WTC11 (cell line): Measurements from ENCODE around the gene DLX1.

ENCODE experiments used
- CBFB ChIP-seq: sonication (generic); formaldehyde crosslinking; IDR thresholded peaks from 2 replicates; pipeline ENCODE4 v1.8.1; 2022; ENCODE audit warnings: mild to moderate bottlenecking, low read depth, missing genetic modification reagents
- E2F5 ChIP-seq: sonication (generic); formaldehyde crosslinking; IDR thresholded peaks from 2 replicates; pipeline ENCODE4 v1.8.1; 2022; ENCODE audit warnings: mild to moderate bottlenecking, moderate library complexity, missing genetic modification reagents
- FOXJ3 ChIP-seq: sonication (generic); formaldehyde crosslinking; IDR thresholded peaks from 2 replicates; pipeline ENCODE4 v1.9.0; 2021; ENCODE audit warnings: missing genetic modification reagents, mild to moderate bottlenecking, borderline replicate concordance
- MAX ChIP-seq: sonication (generic); formaldehyde crosslinking; IDR thresholded peaks from 2 replicates; pipeline ENCODE4 v1.8.0; 2022; ENCODE audit warnings: mild to moderate bottlenecking, missing genetic modification reagents
- SMAD3 ChIP-seq: sonication (generic); formaldehyde crosslinking; IDR thresholded peaks from 2 replicates; pipeline ENCODE4 v1.8.0; 2022; ENCODE audit warnings: missing genetic modification reagents, mild to moderate bottlenecking, borderline replicate concordance
- TF ChIP-seq, protein P1 (sequence below): fragments of 200-600 bp; IDR thresholded peaks from 2 replicates; pipeline ENCODE4 v1.8.0; 2022; ENCODE audit warnings: antibody characterized with exemption
- TF ChIP-seq, protein P2 (sequence below): sonication (generic); formaldehyde crosslinking; IDR thresholded peaks from 2 replicates; pipeline ENCODE4 v1.8.0; 2022; ENCODE audit warnings: mild to moderate bottlenecking, missing genetic modification reagents
- TF ChIP-seq, protein P3 (sequence below): fragments of 250-450 bp; sonication (Bioruptor Pico); IDR thresholded peaks from 2 replicates; pipeline ENCODE4 v1.9.0; 2021; ENCODE audit warnings: mild to moderate bottlenecking

GRCh38 chr2:172094294-172095145, 9.2 kb downstream of the DLX1 start:
- TF ChIP-seq E2F5 (CRISPR knock-in tag), result no peak
- TF ChIP-seq, protein P1, sequence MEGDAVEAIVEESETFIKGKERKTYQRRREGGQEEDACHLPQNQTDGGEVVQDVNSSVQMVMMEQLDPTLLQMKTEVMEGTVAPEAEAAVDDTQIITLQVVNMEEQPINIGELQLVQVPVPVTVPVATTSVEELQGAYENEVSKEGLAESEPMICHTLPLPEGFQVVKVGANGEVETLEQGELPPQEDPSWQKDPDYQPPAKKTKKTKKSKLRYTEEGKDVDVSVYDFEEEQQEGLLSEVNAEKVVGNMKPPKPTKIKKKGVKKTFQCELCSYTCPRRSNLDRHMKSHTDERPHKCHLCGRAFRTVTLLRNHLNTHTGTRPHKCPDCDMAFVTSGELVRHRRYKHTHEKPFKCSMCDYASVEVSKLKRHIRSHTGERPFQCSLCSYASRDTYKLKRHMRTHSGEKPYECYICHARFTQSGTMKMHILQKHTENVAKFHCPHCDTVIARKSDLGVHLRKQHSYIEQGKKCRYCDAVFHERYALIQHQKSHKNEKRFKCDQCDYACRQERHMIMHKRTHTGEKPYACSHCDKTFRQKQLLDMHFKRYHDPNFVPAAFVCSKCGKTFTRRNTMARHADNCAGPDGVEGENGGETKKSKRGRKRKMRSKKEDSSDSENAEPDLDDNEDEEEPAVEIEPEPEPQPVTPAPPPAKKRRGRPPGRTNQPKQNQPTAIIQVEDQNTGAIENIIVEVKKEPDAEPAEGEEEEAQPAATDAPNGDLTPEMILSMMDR, result no peak
- no peak for TF ChIP-seq CBFB
- TF ChIP-seq MAX (CRISPR knock-in tag), result no peak
- TF ChIP-seq, protein P2, sequence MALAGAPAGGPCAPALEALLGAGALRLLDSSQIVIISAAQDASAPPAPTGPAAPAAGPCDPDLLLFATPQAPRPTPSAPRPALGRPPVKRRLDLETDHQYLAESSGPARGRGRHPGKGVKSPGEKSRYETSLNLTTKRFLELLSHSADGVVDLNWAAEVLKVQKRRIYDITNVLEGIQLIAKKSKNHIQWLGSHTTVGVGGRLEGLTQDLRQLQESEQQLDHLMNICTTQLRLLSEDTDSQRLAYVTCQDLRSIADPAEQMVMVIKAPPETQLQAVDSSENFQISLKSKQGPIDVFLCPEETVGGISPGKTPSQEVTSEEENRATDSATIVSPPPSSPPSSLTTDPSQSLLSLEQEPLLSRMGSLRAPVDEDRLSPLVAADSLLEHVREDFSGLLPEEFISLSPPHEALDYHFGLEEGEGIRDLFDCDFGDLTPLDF (CRISPR knock-in tag), result no peak
- TF ChIP-seq SMAD3 (CRISPR knock-in tag), result no peak
- TF ChIP-seq FOXJ3, result no peak
- TF ChIP-seq, protein P3, sequence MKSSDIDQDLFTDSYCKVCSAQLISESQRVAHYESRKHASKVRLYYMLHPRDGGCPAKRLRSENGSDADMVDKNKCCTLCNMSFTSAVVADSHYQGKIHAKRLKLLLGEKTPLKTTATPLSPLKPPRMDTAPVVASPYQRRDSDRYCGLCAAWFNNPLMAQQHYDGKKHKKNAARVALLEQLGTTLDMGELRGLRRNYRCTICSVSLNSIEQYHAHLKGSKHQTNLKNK (CRISPR knock-in tag), result no peak
